ENCODE results near the gene FASN.

Gene FASN

DNA sequence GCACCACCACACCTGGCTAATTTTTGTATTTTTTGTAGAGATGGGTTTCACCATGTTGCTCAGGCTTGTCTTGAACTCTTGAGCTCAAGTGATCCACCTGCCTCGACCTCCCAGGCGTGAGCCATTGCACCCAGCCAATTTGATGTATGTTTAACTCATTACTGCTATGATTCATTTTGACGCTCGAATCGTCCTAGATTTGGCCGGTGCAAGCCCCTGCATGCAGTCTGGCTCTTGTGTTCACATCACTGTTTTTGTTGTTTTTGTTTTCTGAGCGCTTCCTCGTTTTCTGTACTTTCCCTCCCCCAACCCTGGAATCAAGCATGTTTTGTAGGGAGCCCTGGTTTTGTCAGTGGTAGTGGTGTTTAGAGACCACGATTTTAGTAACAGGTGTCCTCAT is 24.6 kb downstream of the FASN start:
- DNase-seq (ENCODE audit: low spot score): no peak
- TF ChIP-seq, protein P1, sequence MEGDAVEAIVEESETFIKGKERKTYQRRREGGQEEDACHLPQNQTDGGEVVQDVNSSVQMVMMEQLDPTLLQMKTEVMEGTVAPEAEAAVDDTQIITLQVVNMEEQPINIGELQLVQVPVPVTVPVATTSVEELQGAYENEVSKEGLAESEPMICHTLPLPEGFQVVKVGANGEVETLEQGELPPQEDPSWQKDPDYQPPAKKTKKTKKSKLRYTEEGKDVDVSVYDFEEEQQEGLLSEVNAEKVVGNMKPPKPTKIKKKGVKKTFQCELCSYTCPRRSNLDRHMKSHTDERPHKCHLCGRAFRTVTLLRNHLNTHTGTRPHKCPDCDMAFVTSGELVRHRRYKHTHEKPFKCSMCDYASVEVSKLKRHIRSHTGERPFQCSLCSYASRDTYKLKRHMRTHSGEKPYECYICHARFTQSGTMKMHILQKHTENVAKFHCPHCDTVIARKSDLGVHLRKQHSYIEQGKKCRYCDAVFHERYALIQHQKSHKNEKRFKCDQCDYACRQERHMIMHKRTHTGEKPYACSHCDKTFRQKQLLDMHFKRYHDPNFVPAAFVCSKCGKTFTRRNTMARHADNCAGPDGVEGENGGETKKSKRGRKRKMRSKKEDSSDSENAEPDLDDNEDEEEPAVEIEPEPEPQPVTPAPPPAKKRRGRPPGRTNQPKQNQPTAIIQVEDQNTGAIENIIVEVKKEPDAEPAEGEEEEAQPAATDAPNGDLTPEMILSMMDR (IDR thresholded peaks at IDR 0.05; ENCODE audit: extremely low read depth, missing control alignments): no peak

- no peak for DNase-seq (ENCODE audit: low spot score)
- TF ChIP-seq, protein P1 (IDR thresholded peaks at IDR 0.05; ENCODE audit: extremely low read depth, missing control alignments): no peak
Observed at GRCh38 chr17:82072827-82073226, 25.2 kb downstream of the FASN start.

DNA sequence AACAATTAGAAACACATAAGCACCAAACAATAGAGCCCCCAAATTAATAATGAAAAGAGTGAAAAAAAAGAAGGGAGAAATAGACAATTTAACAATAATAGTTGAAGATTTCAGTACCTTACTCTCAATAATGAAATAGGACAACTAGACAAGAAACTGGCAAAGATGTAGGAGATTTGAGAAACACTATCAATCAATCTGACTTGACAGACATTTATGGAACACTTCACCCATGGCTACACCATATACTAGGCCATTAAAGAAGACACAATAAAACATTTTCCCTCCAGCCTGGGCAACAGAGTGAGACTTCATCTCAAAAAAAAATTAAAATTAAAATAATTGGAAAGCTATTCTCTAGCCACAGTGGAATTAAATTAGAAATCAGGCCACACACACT is 27.4 kb downstream of the FASN start:
- TF ChIP-seq, protein P1 (IDR thresholded peaks at IDR 0.05; ENCODE audit: extremely low read depth, missing control alignments): no peak
- no peak for DNase-seq (ENCODE audit: low spot score)

DNA sequence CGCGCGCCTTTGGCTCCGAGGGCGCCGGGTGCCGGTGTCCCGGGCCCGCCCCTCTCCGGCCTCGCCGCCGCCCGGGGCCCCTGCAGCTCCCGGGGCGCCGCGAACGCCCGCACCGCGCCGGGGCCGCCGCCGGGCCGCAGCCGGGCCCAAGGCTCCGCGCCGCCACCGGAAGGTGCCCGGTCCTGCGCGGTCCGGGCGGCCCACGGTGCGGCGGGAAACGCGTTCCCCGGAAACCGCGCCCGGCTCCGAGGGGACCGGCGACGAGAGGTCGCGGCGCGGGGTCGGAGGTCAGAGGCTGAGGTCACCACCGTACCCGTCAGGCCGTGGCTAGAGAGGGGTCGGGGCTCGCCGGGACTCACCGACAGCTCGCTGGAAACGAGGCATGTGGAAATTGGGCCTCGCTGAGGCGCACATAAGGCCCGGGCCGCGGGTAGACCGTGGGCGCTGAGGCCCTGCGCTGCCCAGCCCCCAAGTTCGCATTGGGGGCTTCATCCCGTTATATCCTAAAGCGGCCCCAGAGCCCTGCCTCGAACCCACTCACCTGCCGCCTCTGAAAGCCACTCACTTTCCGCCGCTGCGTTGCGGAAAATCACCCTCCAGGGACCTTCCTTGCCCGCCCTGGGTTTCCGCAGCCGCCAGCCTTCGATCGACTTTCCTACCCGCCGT is 32.3 kb downstream of the FASN start, which contains the start of gene DUS1L:
DUS1L (minus strand) TSS at position 167 of the 666 bp plus-strand sequence. CDS start 745 bp downstream, outside the sequence.
- DNase-seq (ENCODE audit: low spot score): peak; percentile 97
- TF ChIP-seq, protein P1 (IDR thresholded peaks at IDR 0.05; ENCODE audit: extremely low read depth, missing control alignments): no peak

DNA sequence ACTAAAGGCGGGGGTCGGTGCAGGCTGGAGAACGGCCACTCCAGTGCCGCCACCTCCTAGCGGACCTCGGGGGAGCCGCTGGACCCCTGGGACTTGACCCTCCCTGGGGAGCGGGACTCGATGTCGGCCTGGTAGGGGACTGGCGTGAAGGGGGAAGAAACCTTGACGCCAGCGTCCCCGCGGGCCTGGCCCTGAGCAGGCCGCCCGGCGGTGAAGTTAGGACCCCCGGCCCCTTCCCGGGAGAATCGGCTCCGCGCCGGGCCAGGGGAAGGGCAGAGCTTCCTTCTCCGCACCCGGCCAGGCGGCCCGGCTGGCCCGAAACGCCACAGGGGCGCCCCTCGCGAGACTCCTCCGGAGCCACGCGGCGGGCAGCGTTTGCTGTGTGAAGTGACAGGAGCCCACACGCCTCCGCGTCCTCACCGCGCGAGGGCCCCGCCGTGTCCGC is 32.8 kb downstream of the FASN start:
- no peak for DNase-seq (ENCODE audit: low spot score)
- TF ChIP-seq, protein P1 (IDR thresholded peaks at IDR 0.05; ENCODE audit: extremely low read depth, missing control alignments): no peak

GRCh38 chr17:82064433-82065192 is 33.4 kb downstream of the FASN start:
- no peak for DNase-seq (ENCODE audit: low spot score)

More at GRCh38 chr17:82064433-82065192, 33.4 kb downstream of the FASN start:
- TF ChIP-seq, protein P1 (IDR thresholded peaks at IDR 0.05; ENCODE audit: extremely low read depth, missing control alignments): no peak
